ENCODE measurements around the gene ASIC3. TPM values are rescaled to one million over a fixed set of nuclear protein-coding genes. Genes with fewer than 3 reads are reported as not detected.

ASIC3 gene
- total RNA-seq, 2 experiments from 2014 or later: 2.8 to 3.2 TPM

DNA sequence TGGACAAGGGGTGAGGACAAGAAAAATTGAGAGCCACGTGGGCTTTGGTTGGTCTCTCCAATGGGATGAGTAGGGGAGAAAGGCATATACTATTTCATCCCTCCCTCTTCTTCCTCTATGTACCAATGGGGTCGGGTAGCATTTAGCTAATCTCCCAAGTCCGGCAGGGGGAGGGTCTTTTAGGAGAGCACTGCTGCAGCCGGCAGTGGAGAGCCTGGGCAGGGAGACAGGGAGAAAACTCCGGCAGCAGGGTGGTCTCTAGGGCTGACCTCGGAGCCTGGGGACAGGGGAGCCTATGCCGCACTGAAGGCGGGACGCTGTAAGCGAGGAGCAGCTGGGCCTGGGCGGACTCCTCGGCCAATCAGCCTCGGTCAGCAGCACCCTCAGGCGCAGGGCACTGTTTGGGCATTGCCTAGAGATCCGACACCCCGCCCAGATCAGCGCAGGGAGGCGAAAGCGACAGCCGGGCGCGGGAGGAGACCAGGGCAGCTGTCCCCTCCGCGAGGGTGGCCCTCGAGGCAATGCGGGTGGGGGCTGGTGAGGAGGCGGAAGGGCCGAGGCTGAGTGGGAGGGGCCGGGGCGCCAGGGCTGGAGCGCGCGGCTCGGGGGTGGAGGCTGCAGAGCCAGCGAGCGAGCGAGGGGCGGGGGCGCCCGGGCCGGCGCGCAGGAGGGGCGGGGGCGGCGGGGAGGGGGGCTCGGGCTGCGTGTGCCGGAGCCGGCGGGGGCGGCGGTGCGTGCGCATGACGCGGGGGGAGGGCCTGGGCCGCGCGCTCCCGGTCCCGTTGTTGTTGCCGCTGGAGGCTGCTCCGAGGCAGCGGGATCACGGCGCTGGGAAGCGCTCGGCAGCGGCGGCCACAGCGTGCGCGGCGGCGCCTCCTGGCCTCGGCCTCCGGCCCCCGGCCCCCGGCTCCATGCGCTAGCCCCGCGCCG lies 37.6 kb downstream of the ASIC3 start, which contains the start of gene AGAP3:
Gene AGAP3 (plus strand): TSS at position 785 of the 930 bp plus-strand sequence. CDS start 267 bp downstream, outside the sequence.
- H3K9me3 Mint-ChIP-seq (ENCODE audit: insufficient read depth): no peaks in the 10 kb centered on the region
- H3K27me3 Mint-ChIP-seq (ENCODE audit: low read depth): peaks cover 30% of the 10 kb centered on the region
- peak; percentile 54 for DNase-seq
- ATAC-seq: peak; percentile 25
- H3K4me1 Mint-ChIP-seq (ENCODE audit: low read depth): peaks cover 48% of the 10 kb centered on the region
- ChIA-PET CTCF (interaction anchor here (1.2 to 1.4 kb wide), 3 partner anchors 25 to 100 kb away, joined by 4 to 10 read pairs (median 4); partner anchors contain the start of gene ABCB8), POLR2A (no interaction called here)
- peaks cover 6% of the 10 kb centered on the region for H3K36me3 Mint-ChIP-seq (ENCODE audit: low read depth)
- H3K4me3 Mint-ChIP-seq: peak within 1 kb of the TSS; percentile 80
- H3K27ac Mint-ChIP-seq: peak within 1 kb of the TSS; percentile 82

DNA sequence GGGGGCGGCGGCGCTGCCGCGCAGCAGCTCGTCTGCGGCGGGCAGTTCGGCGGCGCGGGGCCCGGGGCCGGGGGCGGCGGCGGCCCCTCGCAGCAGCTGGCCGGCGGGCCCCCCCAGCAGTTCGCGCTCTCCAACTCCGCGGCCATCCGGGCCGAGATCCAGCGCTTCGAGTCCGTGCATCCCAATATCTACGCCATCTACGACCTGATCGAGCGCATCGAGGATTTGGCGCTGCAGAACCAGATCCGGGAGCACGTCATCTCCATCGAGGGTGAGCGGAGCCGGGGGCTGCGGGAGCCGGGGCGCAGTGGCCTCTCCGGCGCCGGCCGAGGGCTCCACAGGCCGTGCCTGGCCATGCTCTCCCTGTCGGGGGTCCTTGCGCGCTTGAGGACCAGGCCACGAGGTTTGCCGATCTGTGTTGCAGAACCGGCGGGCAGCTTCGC lies 38.5 kb downstream of the ASIC3 start:
- H3K4me1 Mint-ChIP-seq (ENCODE audit: low read depth): peaks cover 43% of the 10 kb centered on the region
- no peaks in the 10 kb centered on the region for H3K9me3 Mint-ChIP-seq (ENCODE audit: insufficient read depth)
- peaks cover 6% of the 10 kb centered on the region for H3K36me3 Mint-ChIP-seq (ENCODE audit: low read depth)
- peak overlapping the region; percentile 82 for H3K27ac Mint-ChIP-seq
- no peak for ATAC-seq
- POLR2A ChIA-PET: no interaction called here
- peak overlapping the region; percentile 80 for H3K4me3 Mint-ChIP-seq
- peaks cover 30% of the 10 kb centered on the region for H3K27me3 Mint-ChIP-seq (ENCODE audit: low read depth)
- peak; percentile 45 for DNase-seq
- CTCF ChIA-PET: no interaction called here

DNA sequence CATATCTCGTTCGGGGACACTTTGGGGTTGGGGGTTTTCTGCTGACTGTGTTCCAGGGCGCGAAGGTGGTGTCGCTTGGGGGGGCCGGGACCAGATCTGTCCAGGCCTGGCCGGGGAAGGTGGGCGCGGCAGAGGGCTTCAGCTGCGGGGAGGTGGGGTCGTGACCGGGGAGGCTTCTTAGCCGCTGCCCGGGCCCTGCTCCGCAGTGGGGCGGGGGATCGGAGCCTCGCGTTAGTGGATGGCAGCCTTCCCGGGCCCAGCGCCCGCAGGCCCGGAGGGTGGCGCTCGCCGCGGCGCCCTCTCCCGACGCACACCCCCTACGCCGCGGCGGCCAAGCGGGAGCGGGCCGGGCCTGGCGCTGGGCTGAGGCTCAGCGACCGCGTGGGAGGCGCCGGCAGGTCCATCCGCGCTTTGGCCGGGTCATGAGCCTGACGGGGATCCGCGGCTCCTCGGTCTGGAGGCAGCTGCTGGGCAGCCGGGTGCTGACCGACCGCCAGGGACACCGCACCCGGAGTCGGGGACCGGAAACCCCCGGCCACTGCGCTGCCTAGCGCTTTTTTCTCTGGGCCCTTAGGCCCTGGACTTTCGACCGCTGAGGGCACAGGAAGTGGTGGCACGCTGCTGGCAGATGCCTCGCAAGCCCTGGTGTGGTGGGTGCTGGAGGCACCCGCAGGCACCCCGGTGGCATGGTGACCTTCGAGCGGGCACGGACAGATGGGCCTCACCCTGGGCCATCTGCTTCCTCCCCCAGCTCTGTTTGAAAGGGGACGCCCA lies 39.1 kb downstream of the ASIC3 start:
- H3K27ac Mint-ChIP-seq: no peak overlapping the region
- ChIA-PET POLR2A (interaction anchor here (0.8 kb wide), 1 partner anchor 28 kb away, joined by 3 read pairs; no protein-coding TSS in a partner anchor), CTCF (interaction anchor here (1.2 to 1.5 kb wide), 3 partner anchors 18 to 36 kb away, joined by 3 to 8 read pairs (median 4); no protein-coding TSS in a partner anchor)
- H3K27me3 Mint-ChIP-seq (ENCODE audit: low read depth): peaks cover 30% of the 10 kb centered on the region
- H3K4me1 Mint-ChIP-seq (ENCODE audit: low read depth): peaks cover 37% of the 10 kb centered on the region
- H3K36me3 Mint-ChIP-seq (ENCODE audit: low read depth): peaks cover 4% of the 10 kb centered on the region
- peak overlapping the region; percentile 80 for H3K4me3 Mint-ChIP-seq
- ATAC-seq (peak; percentile 9), DNase-seq (peak; percentile 30)
- H3K9me3 Mint-ChIP-seq (ENCODE audit: insufficient read depth): no peaks in the 10 kb centered on the region

DNA sequence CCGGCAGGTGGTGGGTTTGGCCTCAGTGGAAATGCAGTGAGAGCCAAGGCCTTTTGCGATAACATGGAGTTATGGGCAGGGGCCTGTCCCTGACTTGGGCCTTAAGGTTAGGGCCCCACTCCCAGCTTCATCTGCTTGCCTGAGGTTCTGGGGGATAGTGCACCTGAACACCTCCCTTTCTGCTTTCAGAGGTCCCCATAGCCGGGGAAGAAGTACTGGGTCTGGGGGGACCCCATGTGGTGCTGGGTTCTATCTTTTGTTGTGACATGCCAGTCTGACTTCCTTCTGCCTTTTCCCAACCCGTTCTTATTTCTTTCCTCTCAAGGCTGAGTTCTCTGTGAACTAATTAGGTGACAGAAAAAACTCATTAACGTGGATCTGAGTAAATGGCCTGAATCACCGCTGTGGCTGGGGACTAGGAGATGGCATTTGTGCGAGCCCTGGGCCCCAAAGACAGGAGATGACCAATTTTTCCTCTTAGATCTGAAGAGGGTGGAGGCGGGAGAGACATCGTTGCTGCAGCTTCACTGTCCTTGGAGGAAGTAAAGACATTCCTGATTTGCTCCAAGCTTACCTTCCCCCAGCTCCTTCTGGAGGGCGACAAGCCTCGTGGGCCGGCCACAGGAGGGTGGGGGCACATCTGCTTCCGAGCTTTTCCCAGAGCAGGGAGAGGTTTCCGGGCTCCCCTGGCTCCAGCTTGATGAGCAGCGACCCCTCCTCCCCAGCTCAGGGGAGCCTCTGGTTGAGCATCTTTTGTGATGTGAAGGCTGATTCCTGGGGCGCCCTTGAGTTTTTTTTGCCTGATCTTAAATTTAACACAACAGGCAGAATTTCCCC lies 39.9 kb downstream of the ASIC3 start:
- ATAC-seq (no peak), DNase-seq (no peak)
- Mint-ChIP-seq H3K4me3 (peak overlapping the region; percentile 31), H3K27ac (no peak overlapping the region), H3K36me3 (ENCODE audit: low read depth) (no peaks in the 10 kb centered on the region), H3K9me3 (ENCODE audit: insufficient read depth) (no peaks in the 10 kb centered on the region), H3K27me3 (ENCODE audit: low read depth) (peaks cover 30% of the 10 kb centered on the region), H3K4me1 (ENCODE audit: low read depth) (peaks cover 33% of the 10 kb centered on the region)
- ChIA-PET POLR2A (interaction anchor here (0.8 kb wide), 1 partner anchor 27 kb away, joined by 3 read pairs; no protein-coding TSS in a partner anchor), CTCF (interaction anchor here (0.9 to 1.5 kb wide), 4 partner anchors 17 to 190 kb away, joined by 3 to 8 read pairs (median 4); no protein-coding TSS in a partner anchor)

DNA sequence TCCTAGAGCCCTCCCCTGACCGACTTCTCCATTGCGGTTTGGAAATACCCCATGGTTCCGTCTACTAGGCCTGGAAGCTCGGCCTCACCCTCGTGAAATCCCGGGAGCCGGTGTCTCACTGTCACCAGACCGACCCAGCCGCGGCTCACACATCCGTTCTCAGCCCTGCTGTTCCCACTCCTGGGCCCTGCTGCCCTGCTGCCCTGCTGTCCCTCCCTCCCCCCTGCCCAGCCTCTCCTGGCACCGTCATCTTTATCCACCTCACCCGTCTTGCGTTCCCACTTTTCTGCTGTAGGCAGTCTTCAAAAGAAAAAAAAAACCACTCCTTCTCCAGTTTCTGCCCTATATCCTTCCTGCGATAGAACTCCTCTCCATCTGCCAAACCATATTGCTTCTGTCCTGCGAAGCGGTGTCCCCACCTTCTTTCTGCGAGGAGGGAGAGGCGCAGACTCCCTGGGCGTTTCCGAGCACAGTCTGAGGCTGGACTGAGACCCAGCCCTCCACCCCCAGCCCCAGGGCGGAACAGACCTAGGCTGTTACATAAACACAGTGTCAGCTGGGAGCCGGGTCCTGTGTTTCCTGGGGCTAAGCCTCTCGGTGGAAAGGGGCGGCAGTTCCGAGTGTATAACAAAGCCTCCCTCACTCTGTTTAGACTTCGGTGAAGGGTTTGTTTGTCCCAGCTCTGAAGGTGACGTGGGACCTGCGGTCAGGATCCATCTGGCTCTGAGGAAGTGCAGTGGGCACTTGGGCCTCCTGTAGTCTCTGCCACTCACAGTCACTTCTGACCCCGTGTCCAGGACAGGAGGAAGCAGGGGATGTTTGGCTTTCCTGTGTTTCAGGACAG lies 40.7 kb downstream of the ASIC3 start:
- POLR2A ChIA-PET: interaction anchor here (1.0 kb wide), 1 partner anchor 31 kb away, joined by 3 read pairs; no protein-coding TSS in a partner anchor
- no peaks in the 10 kb centered on the region for H3K9me3 Mint-ChIP-seq (ENCODE audit: insufficient read depth)
- no peak overlapping the region for H3K27ac Mint-ChIP-seq

DNA sequence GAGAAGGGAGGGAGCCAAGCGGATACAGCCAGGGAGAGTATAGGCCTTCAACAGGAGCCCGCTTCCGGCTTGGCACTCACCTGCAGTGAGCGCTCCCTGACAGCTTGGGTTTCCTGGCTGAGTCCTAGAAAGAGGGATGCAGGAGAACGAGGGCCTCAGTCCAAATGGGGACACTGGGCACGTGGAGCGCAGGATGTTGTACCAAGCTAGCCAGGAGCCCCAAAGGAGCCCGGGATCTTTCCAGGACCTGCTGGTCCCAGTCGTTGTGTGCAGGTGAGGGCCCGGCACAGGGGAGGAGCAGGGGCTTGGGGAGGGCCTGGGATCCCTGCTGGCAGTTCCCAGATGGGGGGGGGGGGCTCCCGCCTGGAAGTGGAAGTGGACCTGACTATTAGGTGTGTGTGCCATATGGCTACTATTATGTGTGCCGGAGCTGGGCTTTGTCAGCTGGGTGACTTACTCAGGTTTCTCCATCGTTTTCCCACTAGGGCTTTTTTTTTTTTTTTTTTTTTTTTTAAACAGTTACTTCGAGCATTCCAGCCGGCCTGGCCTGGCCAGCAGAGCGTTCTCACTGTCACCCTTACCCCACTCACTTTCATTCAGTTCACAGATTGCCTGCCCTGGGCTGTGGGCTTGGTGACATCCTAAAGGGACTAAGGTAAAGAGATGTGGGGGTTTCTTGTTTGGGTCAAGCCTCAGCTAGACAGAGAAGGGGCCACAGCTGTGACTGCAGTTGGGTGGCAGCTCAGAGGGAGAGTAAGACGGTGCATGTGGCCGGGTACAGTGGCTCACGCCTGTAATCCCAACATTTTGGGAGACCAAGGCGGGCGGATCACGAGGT lies 41.8 kb downstream of the ASIC3 start:
- CTCF ChIA-PET: interaction anchor here (1.0 to 1.2 kb wide), 2 partner anchors 20 to 31 kb away, joined by 3 read pairs; no protein-coding TSS in a partner anchor
- H3K27me3 Mint-ChIP-seq (ENCODE audit: low read depth): peaks cover 25% of the 10 kb centered on the region
- no peaks in the 10 kb centered on the region for H3K36me3 Mint-ChIP-seq (ENCODE audit: low read depth)
- no peak overlapping the region for H3K4me3 Mint-ChIP-seq
- H3K9me3 Mint-ChIP-seq (ENCODE audit: insufficient read depth): no peaks in the 10 kb centered on the region
- DNase-seq (no peak), ATAC-seq (no peak)
- peaks cover 24% of the 10 kb centered on the region for H3K4me1 Mint-ChIP-seq (ENCODE audit: low read depth)
- POLR2A ChIA-PET: interaction anchor here (1.0 kb wide), 1 partner anchor 32 kb away, joined by 3 read pairs; no protein-coding TSS in a partner anchor
- no peak overlapping the region for H3K27ac Mint-ChIP-seq

More for the DNA sequence above, 40.7 kb downstream of the ASIC3 start:
- Mint-ChIP-seq H3K36me3 (ENCODE audit: low read depth) (no peaks in the 10 kb centered on the region), H3K4me1 (ENCODE audit: low read depth) (peaks cover 28% of the 10 kb centered on the region), H3K27me3 (ENCODE audit: low read depth) (peaks cover 30% of the 10 kb centered on the region), H3K4me3 (peak overlapping the region; percentile 1)
- DNase-seq: no peak
- CTCF ChIA-PET: interaction anchor here (0.9 to 1.3 kb wide), 3 partner anchors 16 to 191 kb away, joined by 3 to 4 read pairs (median 4); no protein-coding TSS in a partner anchor
- no peak for ATAC-seq

DNA sequence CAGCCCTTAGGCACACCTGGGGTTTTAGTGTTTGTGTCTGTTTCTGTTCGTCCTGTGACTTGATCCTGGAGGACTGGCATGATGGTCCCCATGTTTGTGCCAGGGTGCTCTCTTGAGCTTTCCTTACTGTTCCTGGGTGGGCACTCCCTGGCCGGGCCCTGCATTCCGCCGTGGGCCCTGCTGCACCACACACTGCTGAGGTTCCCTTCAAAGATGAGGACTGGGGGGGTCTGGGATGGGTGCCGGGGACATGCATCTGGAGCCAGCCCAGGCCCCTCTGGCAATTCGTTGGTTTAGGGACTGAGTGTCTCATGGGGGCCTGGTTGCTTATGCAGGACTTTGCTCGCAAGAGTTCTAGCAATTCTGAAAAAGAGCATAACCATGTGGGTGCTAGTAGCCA lies 42.7 kb downstream of the ASIC3 start:
- DNase-seq (no peak), ATAC-seq (no peak)
- H3K4me3 Mint-ChIP-seq: no peak overlapping the region
- H3K9me3 Mint-ChIP-seq (ENCODE audit: insufficient read depth): no peaks in the 10 kb centered on the region
- peaks cover 16% of the 10 kb centered on the region for H3K27me3 Mint-ChIP-seq (ENCODE audit: low read depth)
- peaks cover 15% of the 10 kb centered on the region for H3K4me1 Mint-ChIP-seq (ENCODE audit: low read depth)
- CTCF ChIA-PET: interaction anchor here (1.0 to 1.2 kb wide), 2 partner anchors 19 to 32 kb away, joined by 3 read pairs; no protein-coding TSS in a partner anchor
- H3K36me3 Mint-ChIP-seq (ENCODE audit: low read depth): no peaks in the 10 kb centered on the region
- POLR2A ChIA-PET: no interaction called here
- no peak overlapping the region for H3K27ac Mint-ChIP-seq

DNA sequence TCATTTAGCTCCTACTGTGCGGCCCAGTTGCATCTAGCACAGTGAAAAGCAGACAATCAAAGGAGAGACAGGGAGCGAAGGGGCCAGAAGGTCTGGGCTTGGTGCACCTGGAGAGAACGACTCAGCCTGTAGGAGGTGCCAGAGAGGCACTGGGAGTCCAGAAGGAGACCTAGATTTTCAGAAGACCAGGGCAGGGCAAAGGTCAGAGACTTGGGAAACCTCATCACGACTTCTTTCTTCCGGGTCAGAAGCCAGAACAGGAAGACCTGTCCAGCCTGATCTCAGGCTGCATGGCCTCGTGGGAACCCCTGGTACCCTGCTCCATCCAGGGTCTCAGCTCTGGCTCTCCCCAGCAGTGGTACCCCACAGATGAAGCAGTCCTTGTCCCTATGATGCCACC lies 43.1 kb downstream of the ASIC3 start:
- H3K4me3 Mint-ChIP-seq: no peak overlapping the region
- H3K4me1 Mint-ChIP-seq (ENCODE audit: low read depth): peaks cover 14% of the 10 kb centered on the region

DNA sequence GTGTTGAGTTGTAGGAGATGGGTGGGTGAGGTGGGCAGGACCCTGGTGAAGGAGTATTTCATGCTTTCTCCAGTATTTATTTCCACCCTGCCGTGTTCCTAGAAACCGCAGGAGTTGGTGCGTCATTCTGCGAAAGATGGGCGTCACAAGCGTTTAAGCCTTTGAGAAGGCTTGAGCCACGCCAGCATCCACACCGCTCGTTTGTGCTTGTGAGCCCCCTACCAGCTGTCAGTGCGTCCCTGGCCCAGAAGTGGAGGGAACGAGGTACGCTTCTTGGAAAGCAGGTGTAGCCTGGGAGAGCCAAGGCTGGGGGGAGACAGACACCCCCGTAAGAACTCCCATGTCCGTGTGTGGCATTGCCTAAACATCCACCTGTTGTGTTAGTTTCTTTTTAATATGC lies 43.7 kb downstream of the ASIC3 start:
- no peak overlapping the region for H3K27ac Mint-ChIP-seq
- ChIA-PET CTCF (interaction anchor here (0.5 to 1.0 kb wide), 2 partner anchors 20 to 214 kb away, joined by 3 read pairs; no protein-coding TSS in a partner anchor), POLR2A (no interaction called here)
- H3K9me3 Mint-ChIP-seq (ENCODE audit: insufficient read depth): no peaks in the 10 kb centered on the region
- H3K27me3 Mint-ChIP-seq (ENCODE audit: low read depth): peaks cover 14% of the 10 kb centered on the region
- no peaks in the 10 kb centered on the region for H3K36me3 Mint-ChIP-seq (ENCODE audit: low read depth)
- DNase-seq (no peak), ATAC-seq (no peak)
- peaks cover 13% of the 10 kb centered on the region for H3K4me1 Mint-ChIP-seq (ENCODE audit: low read depth)
- H3K4me3 Mint-ChIP-seq: no peak overlapping the region

More for the DNA sequence above, 43.1 kb downstream of the ASIC3 start:
- no peak for ATAC-seq
- H3K36me3 Mint-ChIP-seq (ENCODE audit: low read depth): no peaks in the 10 kb centered on the region
- ChIA-PET CTCF (interaction anchor here (0.5 kb wide), 1 partner anchor 213 kb away, joined by 3 read pairs; no protein-coding TSS in a partner anchor), POLR2A (no interaction called here)
- DNase-seq: peak; percentile 41
- H3K27ac Mint-ChIP-seq: no peak overlapping the region
- peaks cover 16% of the 10 kb centered on the region for H3K27me3 Mint-ChIP-seq (ENCODE audit: low read depth)
- no peaks in the 10 kb centered on the region for H3K9me3 Mint-ChIP-seq (ENCODE audit: insufficient read depth)

Data from activated CD8-positive, alpha-beta T cell treated with anti-CD3 and anti-CD28 coated beads, Interleukin-2, amount 10 ng/mL, durations not matched to agents 7 days and 5 days (primary cell).